Muscle layer of colon (tissue), 2 donors: ENCODE measurements around the gene NUP37.
"Not testable (repeated sequence)": the region's sequence is repeated elsewhere in the genome, so short reads cannot be mapped to it uniquely, and the experiment has no call there.

Experiments
- H3K27ac ChIP-seq: one replicate; pipeline ENCODE4 v1.7.0; 2013; ENCODE audit warnings: low read depth, mild to moderate bottlenecking, low read length, moderate library complexity
- H3K27me3 ChIP-seq, 2 donors: one replicate each; pipeline ENCODE4 v1.7.0; 2013; ENCODE audit warnings: low read length in 2 of 2, mild to moderate bottlenecking in 2 of 2; ENCODE audit not compliant: insufficient read depth in 2 of 2, control insufficient read depth in 1 of 2
- H3K36me3 ChIP-seq: one replicate; pipeline ENCODE4 v1.7.0; 2013; ENCODE audit warnings: mild to moderate bottlenecking, low read length; ENCODE audit not compliant: insufficient read depth
- H3K4me1 ChIP-seq: one replicate; pipeline ENCODE4 v1.7.0; 2013; ENCODE audit warnings: mild to moderate bottlenecking, low read length; ENCODE audit not compliant: insufficient read depth
- H3K4me3 ChIP-seq, 2 donors: one replicate each; pipeline ENCODE4 v1.7.0; 2013; ENCODE audit warnings: low read length in 2 of 2, low read depth in 1 of 2, mild to moderate bottlenecking in 1 of 2, moderate library complexity in 1 of 2
- H3K9ac ChIP-seq: one replicate; pipeline ENCODE4 v1.7.0; 2013; ENCODE audit warnings: low read length
- H3K9me3 ChIP-seq: one replicate; pipeline ENCODE4 v1.7.0; 2013; ENCODE audit warnings: mild to moderate bottlenecking, low read length
- donor health status: abdominal sarcoma.
- donor health status: Adenocarcinoma of cecum.

NUP37 gene, protein sequence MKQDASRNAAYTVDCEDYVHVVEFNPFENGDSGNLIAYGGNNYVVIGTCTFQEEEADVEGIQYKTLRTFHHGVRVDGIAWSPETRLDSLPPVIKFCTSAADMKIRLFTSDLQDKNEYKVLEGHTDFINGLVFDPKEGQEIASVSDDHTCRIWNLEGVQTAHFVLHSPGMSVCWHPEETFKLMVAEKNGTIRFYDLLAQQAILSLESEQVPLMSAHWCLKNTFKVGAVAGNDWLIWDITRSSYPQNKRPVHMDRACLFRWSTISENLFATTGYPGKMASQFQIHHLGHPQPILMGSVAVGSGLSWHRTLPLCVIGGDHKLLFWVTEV

GRCh38 chr12:102119674-102120563, at the start of gene NUP37, which contains the start of gene PARPBP:
NUP37 (minus strand) TSS chr12:102120114; CDS start chr12:102118518, 1,596 bp downstream.
PARPBP (plus strand) TSS chr12:102120183; CDS start chr12:102123889, 3,706 bp downstream.
- H3K4me1 ChIP-seq: peaks cover 18% of the 10 kb centered on the region
- H3K27ac ChIP-seq: peak within 1 kb of the TSS; percentile 83
- peak within 1 kb of the TSS; percentile 72 to 98 for H3K4me3 ChIP-seq
- H3K9me3 ChIP-seq: no peaks in the 10 kb centered on the region
- H3K27me3 ChIP-seq: no peaks in the 10 kb centered on the region
- H3K36me3 ChIP-seq: peaks cover 3% of the 10 kb centered on the region
- H3K9ac ChIP-seq: peak within 1 kb of the TSS; percentile 95

DNA sequence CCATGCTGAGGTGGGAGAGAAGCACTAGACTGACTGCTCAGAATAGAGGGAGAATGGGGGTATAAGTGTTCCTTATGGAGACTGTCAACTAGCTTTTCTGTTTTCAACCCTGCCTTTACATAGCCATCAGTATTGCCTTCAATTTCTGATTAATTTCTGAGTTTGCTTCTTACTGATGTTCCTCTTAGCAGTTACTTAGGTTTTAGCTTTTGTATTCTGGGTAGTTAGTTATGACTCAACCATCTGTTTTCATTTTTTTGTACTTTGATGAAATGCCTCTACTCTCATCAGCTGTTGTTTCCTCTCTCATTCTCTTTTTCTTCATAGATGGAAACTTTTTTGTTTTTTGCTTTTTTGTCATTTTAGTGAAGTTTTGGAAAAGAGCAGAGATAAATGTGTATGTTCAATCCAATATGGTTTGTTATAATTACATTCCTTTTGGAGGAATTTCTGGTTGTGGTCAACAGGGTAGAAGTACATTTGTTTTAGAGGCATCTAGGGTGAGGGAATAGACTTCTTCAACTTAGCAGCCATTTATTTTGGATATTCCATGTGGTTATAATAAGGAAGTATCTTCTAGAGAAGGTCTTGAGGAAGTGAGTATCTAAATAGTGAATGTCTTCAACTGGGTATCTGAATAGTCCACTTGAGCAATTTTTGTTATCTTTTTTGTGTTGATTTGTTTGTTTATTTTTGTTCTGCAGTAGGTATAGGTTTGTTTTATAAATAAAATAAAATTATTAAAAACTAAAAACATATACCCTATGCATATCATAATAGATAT, 48.1 kb upstream of the NUP37 start:
- Histone ChIP-seq H3K9me3 (no peaks in the 10 kb centered on the region), H3K27me3 (no peaks in the 10 kb centered on the region), H3K4me3 (no peak overlapping the region), H3K27ac (no peak overlapping the region), H3K9ac (no peak overlapping the region), H3K4me1 (no peaks in the 10 kb centered on the region), H3K36me3 (no peaks in the 10 kb centered on the region)

GRCh38 chr12:102163383-102163782, 43.5 kb upstream of the NUP37 start:
- H3K27ac ChIP-seq: no peak overlapping the region
- no peaks in the 10 kb centered on the region for H3K27me3 ChIP-seq
- no peak overlapping the region for H3K9ac ChIP-seq
- H3K4me1 ChIP-seq: no peaks in the 10 kb centered on the region
- no peak overlapping the region for H3K4me3 ChIP-seq
- H3K36me3 ChIP-seq: no peaks in the 10 kb centered on the region
- no peaks in the 10 kb centered on the region for H3K9me3 ChIP-seq

- not testable (repeated sequence) for H3K4me1 ChIP-seq, H3K4me3 ChIP-seq, H3K9ac ChIP-seq, H3K27me3 ChIP-seq, H3K9me3 ChIP-seq, H3K36me3 ChIP-seq, H3K27ac ChIP-seq
Observed at GRCh38 chr12:102155206-102155605, 35.3 kb upstream of the NUP37 start.

GRCh38 chr12:102147062-102147587, 27.2 kb upstream of the NUP37 start:
- not testable (repeated sequence) for H3K36me3 ChIP-seq, H3K4me3 ChIP-seq, H3K9ac ChIP-seq, H3K9me3 ChIP-seq, H3K4me1 ChIP-seq, H3K27me3 ChIP-seq, H3K27ac ChIP-seq

DNA sequence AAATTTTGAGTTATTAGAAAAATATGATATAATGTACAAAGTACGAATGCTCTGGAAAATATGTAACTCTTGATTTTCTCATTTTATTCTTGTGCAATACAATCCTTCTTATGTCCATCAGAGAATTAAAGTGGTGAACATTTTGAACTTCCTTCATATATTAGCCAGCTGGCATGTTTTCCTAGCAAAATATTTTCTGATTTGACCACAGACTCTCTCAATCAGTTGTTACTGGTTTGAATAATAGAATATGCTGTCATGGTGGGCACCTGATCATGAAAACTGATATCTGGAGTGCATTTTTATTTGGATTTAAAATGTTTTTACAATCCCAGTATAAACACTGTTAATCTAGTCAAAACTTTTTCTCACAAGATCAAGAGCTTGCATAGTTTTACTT, 24.3 kb upstream of the NUP37 start:
- Histone ChIP-seq H3K4me3 (no peak overlapping the region), H3K27ac (no peak overlapping the region), H3K9me3 (no peaks in the 10 kb centered on the region), H3K27me3 (no peaks in the 10 kb centered on the region), H3K9ac (no peak overlapping the region), H3K36me3 (no peaks in the 10 kb centered on the region), H3K4me1 (no peaks in the 10 kb centered on the region)

- H3K27me3 ChIP-seq, H3K36me3 ChIP-seq, H3K27ac ChIP-seq, H3K4me1 ChIP-seq, H3K9ac ChIP-seq, H3K4me3 ChIP-seq, H3K9me3 ChIP-seq: not testable (repeated sequence)
Observed at GRCh38 chr12:102142866-102143373, 23.0 kb upstream of the NUP37 start.

DNA sequence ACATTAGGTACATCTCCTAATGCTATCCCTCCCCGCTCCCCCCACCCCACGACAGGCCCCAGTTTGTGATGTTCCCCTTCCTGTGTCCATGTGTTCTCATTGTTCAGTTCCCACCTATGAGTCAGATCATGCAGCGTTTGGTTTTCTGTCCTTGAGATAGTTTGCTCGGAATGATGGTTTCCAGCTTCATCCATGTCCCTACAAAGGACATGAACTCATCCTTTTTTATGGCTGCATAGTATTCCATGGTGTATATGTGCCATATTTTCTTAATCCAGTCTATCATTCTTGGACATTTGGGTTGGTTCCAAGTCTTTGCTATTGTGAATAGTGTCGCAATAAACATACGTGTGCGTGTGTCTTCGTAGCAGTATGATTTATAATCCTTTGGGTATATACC, 17.7 kb upstream of the NUP37 start:
- H3K4me1 ChIP-seq, H3K27me3 ChIP-seq, H3K36me3 ChIP-seq, H3K9me3 ChIP-seq, H3K9ac ChIP-seq, H3K4me3 ChIP-seq, H3K27ac ChIP-seq: not testable (repeated sequence)

DNA sequence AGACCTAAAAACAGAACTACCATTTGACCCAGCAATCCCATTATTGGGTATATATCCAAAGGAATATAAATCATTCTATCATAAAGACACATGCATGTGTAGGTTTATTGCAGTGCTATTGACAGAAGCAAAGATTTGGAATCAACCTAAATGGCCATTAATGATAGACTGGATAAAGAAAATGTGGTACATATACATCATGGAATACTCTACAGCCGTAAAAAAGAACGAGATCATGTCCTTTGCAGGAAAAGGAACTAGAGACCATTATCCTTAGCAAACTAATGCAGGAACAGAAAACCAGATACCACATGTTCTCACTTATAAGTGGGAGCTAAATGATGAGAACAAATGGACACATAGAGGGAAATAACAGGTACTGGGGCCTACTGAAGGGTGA, 11.5 kb upstream of the NUP37 start:
- H3K4me1 ChIP-seq, H3K9me3 ChIP-seq, H3K27me3 ChIP-seq, H3K9ac ChIP-seq, H3K36me3 ChIP-seq, H3K4me3 ChIP-seq, H3K27ac ChIP-seq: not testable (repeated sequence)

DNA sequence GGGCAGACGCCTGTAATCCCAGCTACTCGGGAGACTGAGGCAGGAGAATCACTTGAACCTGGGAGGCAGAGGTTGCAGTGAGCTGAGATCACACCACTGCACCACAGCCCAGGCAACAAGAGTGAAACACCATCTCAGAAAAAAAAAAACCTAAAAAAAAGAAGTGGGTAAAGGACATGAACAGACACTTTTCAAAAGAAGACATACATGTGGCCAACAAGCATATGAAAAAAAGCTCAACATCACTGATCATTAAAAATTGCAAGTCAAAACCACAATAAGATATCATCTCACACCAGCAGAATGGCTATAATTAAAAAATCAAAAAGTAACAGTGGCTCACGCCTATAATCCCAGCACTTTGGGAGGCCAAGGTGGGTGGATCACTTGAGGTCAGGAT, 10.8 kb upstream of the NUP37 start:
- H3K27ac ChIP-seq, H3K36me3 ChIP-seq, H3K4me3 ChIP-seq, H3K9me3 ChIP-seq, H3K9ac ChIP-seq, H3K27me3 ChIP-seq, H3K4me1 ChIP-seq: not testable (repeated sequence)

DNA sequence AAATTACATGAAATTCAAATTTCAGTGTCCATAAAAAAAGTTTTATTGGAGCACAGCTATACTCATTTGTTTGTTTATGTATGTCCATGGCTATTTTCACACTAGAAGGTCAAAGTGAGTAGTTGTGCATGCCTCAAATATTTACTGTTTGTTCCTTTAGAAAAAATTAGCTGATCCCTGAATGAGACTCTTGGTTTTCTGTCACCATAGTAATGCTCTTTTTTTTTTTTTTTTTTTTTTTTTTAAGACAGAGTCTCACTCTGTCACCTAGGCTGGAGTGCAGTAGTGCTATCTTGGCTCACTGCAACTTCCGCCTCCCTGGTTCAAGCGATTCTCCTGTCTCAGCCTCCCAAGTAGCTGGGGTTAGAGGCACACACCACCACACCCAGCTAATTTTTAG, 1.4 kb upstream of the NUP37 start:
- H3K27me3 ChIP-seq, H3K4me3 ChIP-seq, H3K9me3 ChIP-seq, H3K27ac ChIP-seq, H3K9ac ChIP-seq, H3K36me3 ChIP-seq: not testable (repeated sequence)
- H3K4me1 ChIP-seq: peaks cover 18% of the 10 kb centered on the region
